HK-2 (cell line): Measurements from ENCODE around the gene GNB3.

Experiments used
- DNase-seq: peaks from one replicate; pipeline ENCODE4 v3.0.0-alpha.2; 2018; ENCODE audit not compliant: unreplicated experiment

GNB3 gene

GRCh38 chr12:6840761-6841515 lies at the start of gene GNB3:
Gene GNB3 (plus strand): TSS chr12:6840925. CDS start chr12:6841288, 363 bp downstream.
- DNase-seq: no peak

- DNase-seq: no peak
Measured at GRCh38 chr12:6791931-6792520, 48.7 kb upstream of the GNB3 start.

- DNase-seq: no peak
Measured at GRCh38 chr12:6792522-6793201, 48.1 kb upstream of the GNB3 start.

GRCh38 chr12:6795088-6795487 lies 45.6 kb upstream of the GNB3 start:
- DNase-seq: no peak

GRCh38 chr12:6796576-6796975 lies 44.1 kb upstream of the GNB3 start:
- no peak for DNase-seq

- DNase-seq: no peak
Measured at GRCh38 chr12:6799147-6799546, 41.6 kb upstream of the GNB3 start.

GRCh38 chr12:6807170-6807569 lies 33.6 kb upstream of the GNB3 start:
- DNase-seq: no peak

- no peak for DNase-seq
Measured at GRCh38 chr12:6809056-6809455, 31.7 kb upstream of the GNB3 start.

GRCh38 chr12:6810758-6811157 lies 30.0 kb upstream of the GNB3 start:
- DNase-seq: no peak

- DNase-seq: no peak
Measured at GRCh38 chr12:6813363-6813762, 27.4 kb upstream of the GNB3 start.

- no peak for DNase-seq
Measured at GRCh38 chr12:6816598-6816997, 24.1 kb upstream of the GNB3 start.

GRCh38 chr12:6817098-6817497 lies 23.6 kb upstream of the GNB3 start:
- no peak for DNase-seq

- DNase-seq: no peak
Measured at GRCh38 chr12:6817662-6818157, 23.0 kb upstream of the GNB3 start.

GRCh38 chr12:6818222-6818621 lies 22.5 kb upstream of the GNB3 start:
- DNase-seq: no peak

- DNase-seq: no peak
Measured at GRCh38 chr12:6818645-6819044, 22.1 kb upstream of the GNB3 start.

- no peak for DNase-seq
Measured at GRCh38 chr12:6819106-6820030, 21.4 kb upstream of the GNB3 start.

- no peak for DNase-seq
Measured at GRCh38 chr12:6820166-6820565, 20.6 kb upstream of the GNB3 start.

GRCh38 chr12:6821591-6822425 lies 18.9 kb upstream of the GNB3 start, which contains the start of gene GPR162:
Gene GPR162 (plus strand): TSS chr12:6821821. CDS start chr12:6823899, 2,078 bp downstream.
- DNase-seq: peak; percentile 63

GRCh38 chr12:6822426-6823135 lies 18.1 kb upstream of the GNB3 start:
- DNase-seq: no peak
